HG03066 (cell line): ENCODE data around the gene FSTL5.
"Not testable (repeated sequence)": the region's sequence is repeated elsewhere in the genome, so short reads cannot be mapped to it uniquely, and the experiment has no call there.

Experiments
- ATAC-seq: cut with Tn5 transposase; IDR thresholded peaks from one replicate; pipeline ENCODE4 v1.9.1; 2021; ENCODE audit warnings: low read depth; ENCODE audit not compliant: unreplicated experiment

The FSTL5 gene

DNA sequence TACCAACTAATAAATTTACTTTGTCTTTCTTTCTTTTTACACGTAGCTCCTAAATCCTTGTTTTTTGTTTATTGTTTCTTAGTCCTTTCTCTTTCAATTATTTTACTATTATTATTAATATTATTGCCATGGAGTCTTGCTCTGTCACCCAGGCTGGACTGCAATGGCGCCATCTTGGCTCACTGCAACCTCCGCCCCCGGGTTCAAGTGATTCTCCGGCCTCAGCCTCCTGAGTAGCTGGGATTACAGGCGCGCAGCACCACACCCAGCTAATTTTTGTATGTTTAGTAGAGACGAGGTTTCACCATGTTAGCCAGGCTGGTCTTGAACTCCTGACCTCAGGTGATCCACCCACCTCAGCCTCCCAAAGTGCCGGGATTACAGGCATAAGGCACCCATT is 405.4 kb downstream of the FSTL5 start:
- ATAC-seq, result not testable (repeated sequence)

DNA sequence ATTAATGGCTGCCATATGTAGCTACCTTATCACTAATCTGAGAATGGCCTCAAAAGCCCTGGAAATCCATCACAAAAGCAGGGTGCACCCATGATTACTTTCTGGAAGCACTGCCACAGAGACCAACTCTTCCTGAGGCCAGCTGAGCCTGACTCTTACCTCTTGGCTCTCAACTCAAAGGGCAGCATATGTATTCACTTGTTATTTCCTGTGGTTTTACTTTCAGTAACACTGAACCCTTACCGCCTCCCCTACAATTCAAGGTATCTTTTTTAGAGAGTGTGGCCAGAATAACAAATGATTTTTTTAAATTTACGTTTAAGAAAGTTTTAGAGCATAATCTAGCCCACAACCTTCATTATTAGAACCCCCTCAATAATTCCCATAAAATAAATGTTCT is 434.9 kb downstream of the FSTL5 start:
- no peak for ATAC-seq

DNA sequence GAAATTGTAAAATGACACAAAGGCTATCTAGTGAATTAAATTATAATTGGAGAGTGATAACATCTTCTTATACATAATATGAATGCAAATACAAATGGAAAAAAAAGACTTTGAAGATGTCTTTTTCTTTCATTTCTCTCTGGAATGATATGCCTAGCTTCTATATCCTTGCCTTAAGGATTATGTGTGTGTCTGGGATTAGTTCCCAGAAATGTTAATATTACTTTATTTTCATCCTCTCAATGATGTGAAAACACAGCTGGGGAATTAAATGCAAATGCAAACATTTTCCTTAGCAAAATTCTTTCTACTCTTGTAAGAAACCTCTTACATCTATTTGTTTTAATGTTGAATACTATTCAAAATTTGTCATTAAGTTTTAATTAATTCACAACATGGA is 441.9 kb downstream of the FSTL5 start:
- ATAC-seq, result no peak

- no peak for ATAC-seq
These were observed 446.7 kb downstream of the FSTL5 start for GRCh38 chr4:161717084-161717483.

- no peak for ATAC-seq
These were observed 448.9 kb downstream of the FSTL5 start for GRCh38 chr4:161714931-161715330.

DNA sequence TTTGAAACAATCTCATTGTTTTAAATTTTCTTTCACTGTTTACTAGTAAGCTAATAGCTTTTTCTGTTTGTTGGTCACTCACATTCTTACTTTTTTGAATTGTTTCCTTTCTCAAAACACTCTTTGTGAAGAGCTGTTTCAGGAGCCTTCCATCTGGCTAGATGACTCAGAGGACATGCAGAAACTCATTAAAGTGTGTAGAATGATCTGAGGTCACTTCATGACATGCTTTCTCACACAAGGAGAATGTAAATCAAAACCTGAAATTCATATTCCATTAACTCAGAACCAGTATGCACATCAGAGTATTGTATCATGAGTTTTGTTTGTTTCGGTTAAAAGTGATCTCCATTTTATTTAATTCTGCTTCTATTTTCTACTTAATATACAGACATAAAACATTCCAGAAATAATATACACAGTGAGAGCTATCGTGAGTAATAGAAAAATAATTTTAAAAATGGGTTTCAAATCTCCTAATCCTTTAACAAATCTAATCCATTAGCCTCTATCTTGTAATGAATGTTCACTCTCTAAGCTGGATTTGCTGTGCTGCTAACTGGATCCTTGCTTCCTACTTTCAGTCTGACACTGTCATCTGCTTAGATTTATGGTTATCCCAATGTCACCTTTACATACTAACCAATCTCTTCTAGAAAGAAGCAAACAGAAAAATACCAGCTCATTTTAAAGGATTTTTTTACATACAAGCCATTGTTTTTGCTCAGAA is 449.6 kb downstream of the FSTL5 start:
- no peak for ATAC-seq

DNA sequence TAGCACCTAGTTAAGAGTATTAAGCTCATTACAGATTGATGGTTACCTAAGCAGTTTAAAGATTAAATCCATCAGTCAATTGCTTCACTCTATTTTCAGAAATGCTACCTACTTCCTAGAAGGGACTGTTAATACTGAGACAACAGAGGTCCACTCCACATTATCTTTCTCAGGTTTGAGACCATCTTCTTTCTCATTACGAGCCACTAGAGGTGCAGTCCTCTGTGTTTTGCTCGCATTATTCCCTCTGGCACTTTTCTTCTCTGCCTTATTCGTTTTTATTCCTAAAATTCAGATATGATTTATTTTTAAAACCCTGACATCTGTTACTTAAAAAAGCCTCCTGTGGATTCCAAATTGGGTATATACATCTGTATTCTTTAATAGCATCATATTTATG is 459.1 kb downstream of the FSTL5 start:
- ATAC-seq, result no peak

- ATAC-seq, result no peak
These were observed 459.8 kb downstream of the FSTL5 start for GRCh38 chr4:161704040-161704439.

DNA sequence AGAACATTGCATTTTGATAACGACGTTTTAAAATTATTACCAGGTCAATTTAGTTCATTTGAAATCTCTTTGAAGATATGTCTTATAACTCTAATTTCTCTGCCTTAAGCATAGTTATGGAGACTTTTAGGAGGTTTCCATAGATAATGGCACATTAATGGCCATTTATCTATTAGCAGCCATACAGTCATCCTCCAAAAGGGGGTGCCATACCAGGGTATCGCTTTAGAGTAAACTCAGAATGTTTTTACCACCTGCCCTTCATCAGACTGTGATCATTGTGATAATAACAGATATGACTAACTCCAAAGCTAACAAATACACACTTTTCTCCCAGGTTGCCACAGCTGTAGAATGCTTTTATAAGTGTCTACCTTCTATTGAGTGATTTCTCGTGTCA is 461.5 kb downstream of the FSTL5 start:
- ATAC-seq, result no peak

- ATAC-seq, result no peak
These were observed 466.9 kb downstream of the FSTL5 start for GRCh38 chr4:161696944-161697343.

DNA sequence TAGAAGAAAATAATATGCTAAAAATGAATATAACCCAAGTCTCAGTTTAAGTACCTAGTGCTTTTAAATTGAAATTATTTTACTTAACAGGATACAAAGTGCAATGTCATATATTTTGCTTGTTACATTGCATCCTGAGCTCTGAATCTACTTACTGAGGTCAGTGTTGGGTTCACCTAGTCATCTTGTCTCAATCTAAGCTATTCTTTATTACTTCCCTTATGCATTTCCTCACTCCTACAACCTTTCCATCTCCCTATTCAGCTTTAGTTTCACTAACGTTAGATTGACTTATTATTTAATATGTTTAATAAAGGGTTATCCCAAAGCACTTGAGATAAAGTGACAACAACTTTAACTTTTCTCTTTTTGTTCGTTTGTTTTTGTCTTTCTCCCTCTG is 483.7 kb downstream of the FSTL5 start:
- ATAC-seq, result no peak

DNA sequence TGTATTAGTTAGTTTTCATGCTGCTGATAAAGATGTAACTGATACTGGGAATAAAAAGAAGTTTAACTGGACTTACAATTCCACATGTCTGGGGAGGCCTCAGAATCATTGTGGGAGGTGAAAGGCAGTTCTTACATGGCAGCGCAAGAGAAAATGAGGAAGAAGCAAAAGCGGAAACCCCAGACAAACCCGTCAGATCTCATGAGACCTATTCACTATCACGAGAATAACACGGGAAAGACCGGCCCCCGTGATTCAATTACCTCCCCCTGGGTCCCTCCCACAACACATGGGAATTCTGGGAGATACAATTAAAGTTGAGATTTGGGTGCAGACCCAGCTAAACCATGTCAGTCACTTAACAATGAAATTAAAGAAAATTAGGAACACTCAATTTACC is 499.1 kb downstream of the FSTL5 start:
- ATAC-seq, result no peak

DNA sequence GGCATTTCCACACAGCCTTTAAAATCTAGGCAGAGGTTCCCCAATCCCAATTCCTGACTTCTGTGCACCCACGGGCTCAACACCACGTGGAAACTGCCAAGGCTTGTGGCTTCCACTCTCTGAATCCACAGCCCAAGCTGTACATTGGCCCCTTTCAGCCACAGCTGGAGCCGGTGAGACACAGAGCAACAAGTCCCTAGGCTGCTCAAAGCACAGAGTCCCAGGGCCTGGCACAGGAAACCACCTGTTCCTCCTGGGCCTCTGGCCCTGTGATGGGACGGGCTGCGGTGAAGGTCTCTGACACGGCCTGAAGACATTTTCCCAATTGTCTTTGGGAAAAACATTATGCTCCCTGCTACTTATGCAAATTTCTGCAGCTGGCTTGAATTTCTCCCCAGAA is 500.0 kb downstream of the FSTL5 start:
- ATAC-seq, result no peak

DNA sequence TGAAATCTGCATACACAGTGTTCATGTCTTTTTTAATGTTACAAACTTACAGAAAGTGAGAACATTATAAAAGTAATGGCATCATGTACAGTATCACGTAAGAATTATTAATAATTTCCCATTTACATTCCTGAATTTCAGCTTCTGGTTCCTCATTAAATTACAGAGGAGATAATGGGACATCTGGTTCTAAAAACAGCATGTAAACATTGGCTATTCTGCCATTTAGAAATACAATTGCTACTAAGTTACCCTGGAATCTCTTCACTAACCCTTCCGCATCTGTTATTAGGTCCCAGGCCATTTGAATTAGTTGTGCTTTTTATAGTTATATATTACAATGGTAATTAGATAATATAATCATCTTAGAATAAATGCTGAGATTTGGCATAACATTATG is 505.1 kb downstream of the FSTL5 start:
- ATAC-seq, result no peak

DNA sequence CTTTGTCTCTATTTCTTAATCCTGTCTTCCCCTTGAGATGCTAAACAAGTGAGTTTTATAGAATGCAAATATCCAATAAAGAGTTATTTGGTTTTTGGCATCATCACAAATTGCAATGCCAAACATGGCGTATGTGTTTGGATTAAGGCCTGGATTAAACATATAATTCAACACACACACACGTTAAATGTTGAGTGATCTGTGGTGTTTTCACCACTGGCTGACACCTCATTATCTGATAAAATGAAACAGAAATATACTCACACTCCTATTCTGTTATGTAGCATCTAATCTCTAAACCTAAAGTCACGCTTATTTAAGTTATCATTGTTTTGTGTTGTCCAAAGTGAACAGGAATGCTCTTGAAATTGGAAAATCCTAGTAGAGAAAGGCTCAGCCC is 506.2 kb downstream of the FSTL5 start:
- no peak for ATAC-seq

- no peak for ATAC-seq
These were observed 507.2 kb downstream of the FSTL5 start for GRCh38 chr4:161656594-161656993.

DNA sequence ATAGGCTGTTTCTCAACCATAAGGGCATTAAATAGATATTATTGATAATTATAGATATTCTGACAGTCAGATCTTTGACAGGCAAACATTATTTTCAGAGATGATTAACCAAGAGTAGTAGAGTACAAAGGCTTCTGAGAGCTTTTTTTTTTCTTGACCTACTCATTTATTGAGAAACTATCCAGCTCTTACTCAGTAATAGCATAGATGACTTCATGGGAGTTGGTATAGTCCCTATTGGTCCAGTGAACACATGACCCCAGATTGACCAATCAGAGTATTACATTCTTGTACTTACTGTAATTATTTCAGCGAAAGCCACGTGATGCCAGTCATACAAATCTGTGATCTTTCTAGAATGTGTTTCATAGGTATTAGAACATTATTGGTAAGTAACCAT is 508.7 kb downstream of the FSTL5 start:
- no peak for ATAC-seq

- no peak for ATAC-seq
These were observed 510.1 kb downstream of the FSTL5 start for GRCh38 chr4:161653697-161654096.

- ATAC-seq, result no peak
These were observed 512.2 kb downstream of the FSTL5 start for GRCh38 chr4:161651586-161651985.

- peak; percentile 57 for ATAC-seq
These were observed 513.0 kb downstream of the FSTL5 start for GRCh38 chr4:161650812-161651211.

DNA sequence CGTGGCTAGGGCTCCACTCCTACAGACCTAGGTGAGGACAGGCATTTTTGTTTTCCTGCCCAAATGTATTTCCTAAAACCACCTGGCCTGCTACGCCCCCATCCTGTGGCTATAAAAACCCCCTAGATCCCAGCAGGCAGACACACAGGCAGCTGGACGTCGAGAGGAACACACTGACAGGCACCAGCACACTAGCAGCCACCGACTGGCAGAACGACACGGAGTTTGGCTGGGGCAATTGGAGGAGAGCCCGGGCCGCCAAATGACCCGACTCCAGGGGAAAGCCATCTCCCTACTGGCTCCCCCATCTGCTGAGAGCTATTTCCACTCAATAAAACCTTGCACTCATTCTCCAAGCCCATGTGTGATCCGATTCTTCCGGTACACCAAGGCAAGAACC is 516.0 kb downstream of the FSTL5 start:
- ATAC-seq, result no peak

GRCh38 chr4:161642708-161643107 is 521.1 kb downstream of the FSTL5 start:
- ATAC-seq, result no peak
